ENCODE measurements around the gene KIAA1217. TPM values are rescaled to one million over a fixed set of nuclear protein-coding genes. Genes with fewer than 3 reads are reported as not detected.

The KIAA1217 gene
- total RNA-seq, 1 experiment from 2014 or later: 171 TPM

- peaks cover 6% of the 10 kb centered on the region for H3K36me3 Mint-ChIP-seq (ENCODE audit: insufficient read depth, unreplicated experiment)
- H3K9me3 Mint-ChIP-seq (ENCODE audit: unreplicated experiment): no peaks in the 10 kb centered on the region
- TF ChIP-seq CTCF (IDR thresholded peaks at IDR 0.05; ENCODE audit: insufficient read depth in 1 of 2, low read depth in 1 of 2, low read length in 1 of 2, severe bottlenecking in 1 of 2, unreplicated experiment in 1 of 2): no peak
These were observed 352.5 kb downstream of the KIAA1217 start for GRCh38 chr10:24561453-24561852.

GRCh38 chr10:24568042-24568441, 359.1 kb downstream of the KIAA1217 start:
- CTCF ChIA-PET: no interaction called here

More at GRCh38 chr10:24561453-24561852, 352.5 kb downstream of the KIAA1217 start:
- Histone ChIP-seq H3K4me1 (no peaks in the 10 kb centered on the region), H3K27me3 (replicated peaks; ENCODE audit: control insufficient read depth, insufficient read depth, low read length) (no peaks in the 10 kb centered on the region; the same call in 1 of the 2 replicates), H3K4me3 (ENCODE audit: low read depth, low read length) (no peak overlapping the region), H3K36me3 (ENCODE audit: control insufficient read depth, insufficient read depth, low read length) (no peaks in the 10 kb centered on the region), H3K9me3 (no peaks in the 10 kb centered on the region)
- Mint-ChIP-seq H3K27ac (ENCODE audit: unreplicated experiment) (no peak overlapping the region), H3K4me3 (ENCODE audit: unreplicated experiment) (no peak overlapping the region), H3K27me3 (ENCODE audit: insufficient read depth, unreplicated experiment) (peaks cover 7% of the 10 kb centered on the region), H3K4me1 (ENCODE audit: low read depth, unreplicated experiment) (peaks cover 8% of the 10 kb centered on the region)
- intact Hi-C loops (cut with micrococcal nuclease; ENCODE audit: unreplicated experiment): no loop called here
- no peak for DNase-seq
- BruUV-seq (replicated peaks): no TSS peak
- CTCF ChIA-PET: no interaction called here
- POLR2A ChIA-PET: no interaction called here

GRCh38 chr10:24569330-24569796, 360.4 kb downstream of the KIAA1217 start:
- BruUV-seq (replicated peaks): no TSS peak

More at GRCh38 chr10:24568042-24568441, 359.1 kb downstream of the KIAA1217 start:
- no peaks in the 10 kb centered on the region for H3K4me1 Mint-ChIP-seq (ENCODE audit: low read depth, unreplicated experiment)
- intact Hi-C loops (cut with micrococcal nuclease; ENCODE audit: unreplicated experiment): no loop called here
- POLR2A ChIA-PET: no interaction called here
- Histone ChIP-seq H3K4me3 (ENCODE audit: low read depth, low read length) (no peak overlapping the region), H3K36me3 (ENCODE audit: control insufficient read depth, insufficient read depth, low read length) (no peaks in the 10 kb centered on the region), H3K9me3 (no peaks in the 10 kb centered on the region), H3K4me1 (no peaks in the 10 kb centered on the region), H3K27me3 (replicated peaks; ENCODE audit: control insufficient read depth, insufficient read depth, low read length) (no peaks in the 10 kb centered on the region)
- no peak for TF ChIP-seq CTCF (IDR thresholded peaks at IDR 0.05; ENCODE audit: insufficient read depth in 1 of 2, low read depth in 1 of 2, low read length in 1 of 2, severe bottlenecking in 1 of 2, unreplicated experiment in 1 of 2)
- no peaks in the 10 kb centered on the region for H3K9me3 Mint-ChIP-seq (ENCODE audit: unreplicated experiment)
- DNase-seq: no peak
- no peak overlapping the region for H3K4me3 Mint-ChIP-seq (ENCODE audit: unreplicated experiment)
- H3K36me3 Mint-ChIP-seq (ENCODE audit: insufficient read depth, unreplicated experiment): peaks cover 6% of the 10 kb centered on the region
- H3K27ac Mint-ChIP-seq (ENCODE audit: unreplicated experiment): no peak overlapping the region
- peaks cover 13% of the 10 kb centered on the region for H3K27me3 Mint-ChIP-seq (ENCODE audit: insufficient read depth, unreplicated experiment)
- no TSS peak for BruUV-seq (replicated peaks)

More at GRCh38 chr10:24569330-24569796, 360.4 kb downstream of the KIAA1217 start:
- no peak for TF ChIP-seq CTCF (IDR thresholded peaks at IDR 0.05; ENCODE audit: insufficient read depth in 1 of 2, low read depth in 1 of 2, low read length in 1 of 2, severe bottlenecking in 1 of 2, unreplicated experiment in 1 of 2)
- H3K27me3 ChIP-seq (replicated peaks; ENCODE audit: control insufficient read depth, insufficient read depth, low read length): no peaks in the 10 kb centered on the region
- ChIA-PET CTCF (no interaction called here), POLR2A (no interaction called here)
- no peaks in the 10 kb centered on the region for H3K36me3 ChIP-seq (ENCODE audit: control insufficient read depth, insufficient read depth, low read length)
- no peaks in the 10 kb centered on the region for H3K9me3 ChIP-seq
- no peaks in the 10 kb centered on the region for H3K4me1 Mint-ChIP-seq (ENCODE audit: low read depth, unreplicated experiment)
- H3K27ac Mint-ChIP-seq (ENCODE audit: unreplicated experiment): no peak overlapping the region
- intact Hi-C loops (cut with micrococcal nuclease; ENCODE audit: unreplicated experiment): no loop called here
- peaks cover 6% of the 10 kb centered on the region for H3K36me3 Mint-ChIP-seq (ENCODE audit: insufficient read depth, unreplicated experiment)
- H3K9me3 Mint-ChIP-seq (ENCODE audit: unreplicated experiment): no peaks in the 10 kb centered on the region
- H3K27me3 Mint-ChIP-seq (ENCODE audit: insufficient read depth, unreplicated experiment): peaks cover 10% of the 10 kb centered on the region
- no peak for DNase-seq
- no peak overlapping the region for H3K4me3 Mint-ChIP-seq (ENCODE audit: unreplicated experiment)
- no peaks in the 10 kb centered on the region for H3K4me1 ChIP-seq
- no peak overlapping the region for H3K4me3 ChIP-seq (ENCODE audit: low read depth, low read length)

Data from Caco-2 (cell line).